Kidney epithelial cell (primary cell): Measurements from ENCODE around the gene PPIA. TPM values are rescaled to one million over a fixed set of nuclear protein-coding genes. Genes with fewer than 3 reads are reported as not detected.
"Not testable (repeated sequence)": the region's sequence is repeated elsewhere in the genome, so short reads cannot be mapped to it uniquely, and the experiment has no call there.

Source experiments
- DNase-seq: peaks from one replicate; pipeline ENCODE4 v3.0.0-alpha.2; 2010; ENCODE audit warnings: low read depth
- H3K27me3 ChIP-seq: 2 replicates; pipeline ENCODE4 v1.6.0; 2011; ENCODE audit warnings: low read length; ENCODE audit not compliant: control insufficient read depth, insufficient read depth
- H3K36me3 ChIP-seq: 2 replicates; pipeline ENCODE4 v1.5.1; 2011; ENCODE audit warnings: low read length; ENCODE audit not compliant: control insufficient read depth, insufficient read depth
- H3K4me3 ChIP-seq: 2 replicates; pipeline ENCODE4 v1.5.1; 2011; ENCODE audit warnings: low read depth, mild to moderate bottlenecking, control low read depth, low read length
- CTCF ChIP-seq: IDR thresholded peaks from 2 replicates; pipeline ENCODE4 v1.5.1; 2011; ENCODE audit warnings: mild to moderate bottlenecking, moderate library complexity, low read length, control low read depth, inconsistent platforms; ENCODE audit not compliant: insufficient read depth, poor library complexity, severe bottlenecking
- total RNA-seq: library from RNA; depleted of rRNA; stranded (reverse); fragments of >200 nt; gene quantifications from 2 replicates; pipeline ENCODE4 v1.2.3, GENCODE V29; 2015

The PPIA gene
- total RNA-seq, 1 donor from 2014 or later, result 2,696 TPM

- TF ChIP-seq CTCF, result no peak
- Histone ChIP-seq H3K4me3 (no peak overlapping the region), H3K36me3 (no peaks in the 10 kb centered on the region), H3K27me3 (no peaks in the 10 kb centered on the region)
- DNase-seq, result no peak
Observed at GRCh38 chr7:44845451-44845850, 49.0 kb downstream of the PPIA start.

- peak overlapping the region; percentile 77 for H3K4me3 ChIP-seq
Observed at GRCh38 chr7:44846390-44846789, 49.9 kb downstream of the PPIA start.

GRCh38 chr7:44846816-44847508 lies 50.5 kb downstream of the PPIA start:
- no peaks in the 10 kb centered on the region for H3K36me3 ChIP-seq
- DNase-seq, result no peak
- no peaks in the 10 kb centered on the region for H3K27me3 ChIP-seq
- H3K4me3 ChIP-seq, result peak overlapping the region; percentile 77
- TF ChIP-seq CTCF, result no peak

More at GRCh38 chr7:44846390-44846789, 49.9 kb downstream of the PPIA start:
- DNase-seq, H3K36me3 ChIP-seq, H3K27me3 ChIP-seq: not testable (repeated sequence)

- Histone ChIP-seq H3K4me3 (peak overlapping the region; percentile 77), H3K36me3 (no peaks in the 10 kb centered on the region), H3K27me3 (no peaks in the 10 kb centered on the region)
- peak; percentile 34 for DNase-seq
- TF ChIP-seq CTCF, result peak; percentile 74
Observed at GRCh38 chr7:44847509-44847919, 51.0 kb downstream of the PPIA start.

- H3K4me3 ChIP-seq, result peak within 1 kb of the TSS; percentile 77
- H3K36me3 ChIP-seq, result no peaks in the 10 kb centered on the region
- H3K27me3 ChIP-seq, result no peaks in the 10 kb centered on the region
- TF ChIP-seq CTCF, result no peak
- DNase-seq, result peak; percentile 97
Observed at GRCh38 chr7:44847920-44848634, 51.6 kb downstream of the PPIA start, which contains the start of gene H2AZ2. Gene H2AZ2 (minus strand): TSS chr7:44848087. CDS start chr7:44847971, 116 bp downstream.

GRCh38 chr7:44849259-44849884 lies 52.9 kb downstream of the PPIA start:
- no peak for DNase-seq
- Histone ChIP-seq H3K27me3 (no peaks in the 10 kb centered on the region), H3K4me3 (no peak overlapping the region), H3K36me3 (no peaks in the 10 kb centered on the region)
- TF ChIP-seq CTCF, result no peak
